Cardiac muscle cell (in vitro differentiated cells and primary cell): ENCODE data around the gene ABAT. TPM values are rescaled to one million over a fixed set of nuclear protein-coding genes. Genes with fewer than 3 reads are reported as not detected.

Experiments used
- DNase-seq, 2 donors: peaks; one replicate each; pipeline versions ENCODE4 v3.0.0 to v3.0.0-alpha.2; 2010 to 2017; ENCODE audit warnings: low read depth in 1 of 2, low spot score in 1 of 2
- H3K27ac ChIP-seq: fragments of 200-600 bp; sonication (generic); 2 replicates; pipeline ENCODE4 v1.5.1; 2016
- H3K27me3 ChIP-seq: fragments of 200-600 bp; sonication (generic); 2 replicates; pipeline ENCODE4 v1.6.0; 2016; ENCODE audit warnings: control low read depth
- H3K36me3 ChIP-seq: fragments of 200-600 bp; sonication (generic); 2 replicates; pipeline ENCODE4 v1.5.1; 2016; ENCODE audit warnings: control low read depth
- H3K4me1 ChIP-seq: fragments of 200-600 bp; sonication (generic); 2 replicates; pipeline ENCODE4 v1.8.1; 2017; ENCODE audit warnings: low read depth, mild to moderate bottlenecking, mixed run types
- H3K4me3 ChIP-seq: fragments of 200-600 bp; sonication (generic); 2 replicates; pipeline ENCODE4 v1.5.1; 2016; ENCODE audit warnings: mild to moderate bottlenecking
- H3K9me3 ChIP-seq: fragments of 200-600 bp; sonication (generic); 2 replicates; pipeline ENCODE4 v1.5.1; 2017; ENCODE audit warnings: low read depth, mild to moderate bottlenecking, control low read depth
- polyA plus RNA-seq: library from polyadenylated mRNA; unstranded; fragments of >200 nt; fragmentation: Nextera tagmentation; extraction: Ambion mirVana; gene quantifications from 2 replicates; pipeline ENCODE4 v1.2.1, GENCODE V29; 2016
- total RNA-seq: library from RNA; depleted of rRNA; stranded (reverse); fragments of >200 nt; gene quantifications from 2 replicates; pipeline ENCODE4 v1.2.3, GENCODE V29; 2016
- TF ChIP-seq, protein P1 (sequence below): IDR thresholded peaks from 2 replicates; pipeline ENCODE4 v1.5.1; 2012; ENCODE audit warnings: low read depth, mild to moderate bottlenecking, low read length

Gene ABAT
- total and polyA plus RNA-seq, 2 experiments from 2014 or later = 54.4 to 71.4 TPM

DNA sequence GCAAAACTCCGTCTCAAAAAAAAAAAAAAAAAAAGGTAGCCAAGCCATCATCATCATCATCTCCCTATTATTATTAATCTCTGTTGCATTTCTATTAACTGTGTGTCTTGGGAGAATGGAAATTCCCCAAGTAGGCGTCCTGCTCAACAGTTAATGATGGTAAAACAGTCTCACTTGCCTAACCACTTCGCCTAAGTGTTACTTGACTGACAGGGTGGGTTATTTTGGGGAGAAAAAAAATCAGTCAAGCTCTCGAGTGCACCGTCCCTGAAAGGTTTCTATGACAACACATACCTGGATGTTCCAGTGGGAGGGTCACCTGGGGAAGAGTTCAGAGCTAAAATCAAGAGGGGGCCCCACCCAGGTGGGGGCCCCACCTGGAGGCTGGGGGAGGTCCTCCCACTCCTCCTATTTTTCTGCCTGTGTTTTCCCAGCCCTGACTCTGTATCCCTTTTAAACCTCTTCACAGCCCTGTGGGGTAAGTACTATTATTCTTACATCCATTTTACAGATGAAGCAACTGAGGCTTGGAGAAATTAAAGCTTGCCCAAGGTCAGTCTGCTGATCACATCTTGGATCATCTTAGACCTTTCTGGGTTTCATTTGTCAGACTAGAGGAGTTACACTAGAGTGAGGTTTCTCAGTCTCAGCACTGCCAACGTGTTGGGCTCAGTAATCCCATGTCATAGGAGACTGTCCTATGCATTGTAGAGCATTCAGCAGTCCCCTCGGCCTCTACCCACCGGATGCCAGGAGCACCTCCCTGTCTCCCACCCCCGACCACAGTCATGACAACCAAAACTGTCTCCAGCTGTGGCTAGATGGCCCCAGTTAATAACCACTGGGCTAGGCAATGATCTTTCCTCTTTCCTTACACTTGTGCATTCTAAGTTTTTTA lies 11.0 kb upstream of the ABAT start:
- Histone ChIP-seq H3K27me3 (no peaks in the 10 kb centered on the region), H3K9me3 (no peaks in the 10 kb centered on the region), H3K27ac (no peak overlapping the region), H3K36me3 (no peaks in the 10 kb centered on the region), H3K4me3 (no peak overlapping the region), H3K4me1 (peaks cover 6% of the 10 kb centered on the region)
- DNase-seq = peak in 1 of 2 donors; percentile 18
- TF ChIP-seq, protein P1, sequence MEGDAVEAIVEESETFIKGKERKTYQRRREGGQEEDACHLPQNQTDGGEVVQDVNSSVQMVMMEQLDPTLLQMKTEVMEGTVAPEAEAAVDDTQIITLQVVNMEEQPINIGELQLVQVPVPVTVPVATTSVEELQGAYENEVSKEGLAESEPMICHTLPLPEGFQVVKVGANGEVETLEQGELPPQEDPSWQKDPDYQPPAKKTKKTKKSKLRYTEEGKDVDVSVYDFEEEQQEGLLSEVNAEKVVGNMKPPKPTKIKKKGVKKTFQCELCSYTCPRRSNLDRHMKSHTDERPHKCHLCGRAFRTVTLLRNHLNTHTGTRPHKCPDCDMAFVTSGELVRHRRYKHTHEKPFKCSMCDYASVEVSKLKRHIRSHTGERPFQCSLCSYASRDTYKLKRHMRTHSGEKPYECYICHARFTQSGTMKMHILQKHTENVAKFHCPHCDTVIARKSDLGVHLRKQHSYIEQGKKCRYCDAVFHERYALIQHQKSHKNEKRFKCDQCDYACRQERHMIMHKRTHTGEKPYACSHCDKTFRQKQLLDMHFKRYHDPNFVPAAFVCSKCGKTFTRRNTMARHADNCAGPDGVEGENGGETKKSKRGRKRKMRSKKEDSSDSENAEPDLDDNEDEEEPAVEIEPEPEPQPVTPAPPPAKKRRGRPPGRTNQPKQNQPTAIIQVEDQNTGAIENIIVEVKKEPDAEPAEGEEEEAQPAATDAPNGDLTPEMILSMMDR = no peak

DNA sequence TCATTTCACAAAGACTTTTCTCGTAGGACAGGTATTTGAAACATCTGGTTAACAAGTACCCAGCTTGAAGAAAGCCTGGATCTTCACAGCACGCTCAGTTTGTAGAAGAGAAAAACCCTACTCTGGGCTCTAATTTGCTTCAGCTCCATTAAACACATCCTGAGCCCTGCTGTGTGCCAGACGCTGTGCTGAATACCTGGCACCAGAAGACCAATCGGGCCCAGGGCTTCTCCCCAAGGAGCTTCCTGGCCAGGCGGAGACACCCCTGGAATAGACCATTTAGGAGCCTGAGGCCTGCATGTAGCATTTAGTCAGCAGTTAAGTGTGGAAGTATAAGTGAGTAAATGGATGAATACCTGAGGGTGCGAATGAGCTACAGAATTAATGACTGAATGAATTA lies 8.9 kb upstream of the ABAT start:
- Histone ChIP-seq H3K9me3 (no peaks in the 10 kb centered on the region), H3K4me1 (peaks cover 9% of the 10 kb centered on the region), H3K27ac (peak overlapping the region; percentile 47), H3K36me3 (no peaks in the 10 kb centered on the region), H3K27me3 (no peaks in the 10 kb centered on the region), H3K4me3 (no peak overlapping the region)
- TF ChIP-seq, protein P1 = no peak
- DNase-seq = no peak

DNA sequence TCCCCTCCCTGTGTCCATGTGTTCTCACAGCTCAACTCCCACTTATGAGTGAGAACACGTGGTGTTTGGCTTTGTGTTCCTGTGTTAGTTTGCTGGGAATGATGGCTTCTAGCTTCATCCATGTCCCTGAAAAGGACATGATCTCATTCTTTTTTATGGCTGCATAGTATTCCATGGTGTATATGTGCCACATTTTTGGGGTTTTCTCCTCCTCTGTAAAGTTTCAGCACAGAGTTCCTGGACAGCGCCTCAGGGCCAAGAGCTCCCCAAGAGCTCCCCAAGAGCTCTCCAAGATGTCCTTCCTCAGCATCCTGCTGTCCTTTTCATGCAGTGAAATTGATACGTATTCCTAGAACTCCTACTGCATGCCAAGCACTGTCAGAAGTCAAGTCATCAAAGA lies 6.9 kb upstream of the ABAT start:
- Histone ChIP-seq H3K27me3 (no peaks in the 10 kb centered on the region), H3K27ac (no peak overlapping the region), H3K4me3 (no peak overlapping the region), H3K36me3 (no peaks in the 10 kb centered on the region), H3K4me1 (peaks cover 12% of the 10 kb centered on the region), H3K9me3 (no peaks in the 10 kb centered on the region)
- no peak for DNase-seq
- TF ChIP-seq, protein P1 = no peak

DNA sequence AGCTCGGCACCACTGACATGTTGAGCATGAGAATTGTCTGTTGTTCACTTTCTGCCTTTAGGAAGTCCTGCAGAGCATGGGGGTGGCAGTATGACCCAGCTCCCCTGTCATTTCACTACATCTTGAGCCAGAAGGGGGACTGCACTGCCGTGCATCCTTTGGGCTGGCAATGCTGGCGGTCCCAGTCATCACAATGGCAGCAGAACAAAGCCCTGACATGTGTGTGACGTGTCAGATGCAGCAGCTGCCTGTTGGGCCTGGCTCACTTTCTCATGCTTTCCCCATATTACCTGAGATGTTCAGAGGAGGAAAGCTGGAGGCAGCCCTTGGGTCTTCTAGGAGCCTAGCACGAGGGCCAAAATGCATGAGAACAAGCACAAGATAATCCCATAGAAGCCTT lies 6.3 kb upstream of the ABAT start:
- H3K27ac ChIP-seq = no peak overlapping the region
- no peaks in the 10 kb centered on the region for H3K36me3 ChIP-seq
- DNase-seq = no peak
- H3K4me1 ChIP-seq = peaks cover 11% of the 10 kb centered on the region
- H3K9me3 ChIP-seq = no peaks in the 10 kb centered on the region
- peaks cover 6% of the 10 kb centered on the region for H3K27me3 ChIP-seq
- no peak overlapping the region for H3K4me3 ChIP-seq
- TF ChIP-seq, protein P1 = no peak

DNA sequence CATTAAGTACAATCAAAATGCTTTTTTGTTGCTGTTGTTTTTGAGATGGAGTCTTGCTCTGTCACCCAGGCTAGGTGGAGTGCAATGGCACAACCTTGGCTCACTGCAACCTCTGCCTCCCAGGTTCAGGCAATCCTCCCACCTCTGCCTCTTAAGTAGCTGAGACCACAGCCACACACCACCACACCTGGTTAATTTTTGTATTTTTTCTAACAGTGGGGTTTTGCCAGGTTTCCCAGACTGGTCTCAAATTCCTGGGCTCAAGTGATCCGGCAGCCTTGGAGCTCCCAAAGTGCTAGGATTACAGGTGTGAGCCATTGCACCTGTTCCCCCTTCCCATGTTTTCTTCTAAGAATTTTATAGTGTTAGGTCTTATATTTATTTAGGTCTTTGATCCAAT lies 4.9 kb upstream of the ABAT start:
- TF ChIP-seq, protein P1 = no peak
- Histone ChIP-seq H3K4me3 (no peak overlapping the region), H3K27me3 (peaks cover 6% of the 10 kb centered on the region), H3K36me3 (no peaks in the 10 kb centered on the region), H3K4me1 (peaks cover 6% of the 10 kb centered on the region), H3K9me3 (no peaks in the 10 kb centered on the region), H3K27ac (no peak overlapping the region)
- DNase-seq = no peak
